Measurements from ENCODE around the gene ICA1.

- TF ChIP-seq POLR2AphosphoS5 (IDR thresholded peaks at IDR 0.05) (no peak), POLR2A (IDR thresholded peaks at IDR 0.05) (no peak), CTCF (IDR thresholded peaks at IDR 0.05) (no peak), EP300 (IDR thresholded peaks at IDR 0.05) (no peak)
Measured at GRCh38 chr7:8143151-8143874, 118.7 kb downstream of the ICA1 start.
